Nephron (organoid): ENCODE measurements around the gene GAGE10.

ENCODE experiments used
- H3K27ac Mint-ChIP-seq, 3 experiments: 2 replicates each; pipeline ENCODE4 v1.8.0; 2020; ENCODE audit warnings: mixed read lengths in 3 of 3, mild to moderate bottlenecking in 2 of 3, moderate library complexity in 1 of 3
- H3K27me3 Mint-ChIP-seq: 2 replicates; pipeline ENCODE4 v1.8.0; 2021; ENCODE audit warnings: low read depth, mild to moderate bottlenecking, moderate library complexity, mixed read lengths
- H3K36me3 Mint-ChIP-seq: 2 replicates; pipeline ENCODE4 v1.8.0; 2020; ENCODE audit warnings: low read depth, mixed read lengths
- H3K4me1 Mint-ChIP-seq: 2 replicates; pipeline ENCODE4 v1.8.0; 2020; ENCODE audit warnings: mixed read lengths
- H3K4me3 Mint-ChIP-seq, 3 experiments: 2 replicates each; pipeline ENCODE4 v1.8.0; 2020; ENCODE audit warnings: mild to moderate bottlenecking in 3 of 3, mixed read lengths in 3 of 3, moderate library complexity in 2 of 3
- H3K9me3 Mint-ChIP-seq: 2 replicates; pipeline ENCODE4 v1.8.0; 2020; ENCODE audit warnings: mixed read lengths
- TF ChIP-seq, protein P1 (sequence below), 3 experiments: fragments of 200-600 bp; sonication (generic); IDR thresholded peaks; one replicate each; pipeline ENCODE4 v1.5.0; 2021; ENCODE audit warnings: antibody characterized with exemption in 3 of 3; ENCODE audit not compliant: unreplicated experiment in 3 of 3

GAGE10 gene

DNA sequence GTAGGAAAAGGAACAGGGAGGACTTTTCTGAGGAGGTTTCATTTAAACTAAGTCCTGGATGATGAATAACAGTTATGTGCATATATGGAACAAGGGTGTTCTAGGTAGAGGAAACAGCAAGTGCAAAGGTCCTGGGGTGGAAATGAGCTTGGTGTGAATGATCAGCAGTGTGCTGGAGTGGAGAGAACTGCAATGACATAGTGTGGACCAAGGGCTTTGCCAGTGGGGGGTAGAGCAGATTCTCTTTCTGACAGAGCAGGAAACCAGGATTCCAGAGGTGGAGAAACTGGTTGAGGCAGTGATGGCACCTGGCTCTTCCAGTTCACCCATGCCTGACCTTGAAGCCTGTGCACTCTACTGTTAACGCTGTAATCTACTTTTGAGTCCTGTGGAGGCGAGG is 32.1 kb upstream of the GAGE10 start:
- peak overlapping the region; percentile 67 to 79 (median 74) for H3K4me3 Mint-ChIP-seq
- TF ChIP-seq, protein P1, sequence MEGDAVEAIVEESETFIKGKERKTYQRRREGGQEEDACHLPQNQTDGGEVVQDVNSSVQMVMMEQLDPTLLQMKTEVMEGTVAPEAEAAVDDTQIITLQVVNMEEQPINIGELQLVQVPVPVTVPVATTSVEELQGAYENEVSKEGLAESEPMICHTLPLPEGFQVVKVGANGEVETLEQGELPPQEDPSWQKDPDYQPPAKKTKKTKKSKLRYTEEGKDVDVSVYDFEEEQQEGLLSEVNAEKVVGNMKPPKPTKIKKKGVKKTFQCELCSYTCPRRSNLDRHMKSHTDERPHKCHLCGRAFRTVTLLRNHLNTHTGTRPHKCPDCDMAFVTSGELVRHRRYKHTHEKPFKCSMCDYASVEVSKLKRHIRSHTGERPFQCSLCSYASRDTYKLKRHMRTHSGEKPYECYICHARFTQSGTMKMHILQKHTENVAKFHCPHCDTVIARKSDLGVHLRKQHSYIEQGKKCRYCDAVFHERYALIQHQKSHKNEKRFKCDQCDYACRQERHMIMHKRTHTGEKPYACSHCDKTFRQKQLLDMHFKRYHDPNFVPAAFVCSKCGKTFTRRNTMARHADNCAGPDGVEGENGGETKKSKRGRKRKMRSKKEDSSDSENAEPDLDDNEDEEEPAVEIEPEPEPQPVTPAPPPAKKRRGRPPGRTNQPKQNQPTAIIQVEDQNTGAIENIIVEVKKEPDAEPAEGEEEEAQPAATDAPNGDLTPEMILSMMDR (IDR thresholded peaks at IDR 0.05; ENCODE audit: unreplicated experiment in 3 of 3) = no peak
- peaks cover 14% of the 10 kb centered on the region for H3K36me3 Mint-ChIP-seq
- peaks cover 2% of the 10 kb centered on the region for H3K9me3 Mint-ChIP-seq
- H3K27me3 Mint-ChIP-seq = no peaks in the 10 kb centered on the region
- peak overlapping the region in 2 of 3 experiments; percentile 81 to 87 for H3K27ac Mint-ChIP-seq
- peaks cover 32% of the 10 kb centered on the region for H3K4me1 Mint-ChIP-seq

DNA sequence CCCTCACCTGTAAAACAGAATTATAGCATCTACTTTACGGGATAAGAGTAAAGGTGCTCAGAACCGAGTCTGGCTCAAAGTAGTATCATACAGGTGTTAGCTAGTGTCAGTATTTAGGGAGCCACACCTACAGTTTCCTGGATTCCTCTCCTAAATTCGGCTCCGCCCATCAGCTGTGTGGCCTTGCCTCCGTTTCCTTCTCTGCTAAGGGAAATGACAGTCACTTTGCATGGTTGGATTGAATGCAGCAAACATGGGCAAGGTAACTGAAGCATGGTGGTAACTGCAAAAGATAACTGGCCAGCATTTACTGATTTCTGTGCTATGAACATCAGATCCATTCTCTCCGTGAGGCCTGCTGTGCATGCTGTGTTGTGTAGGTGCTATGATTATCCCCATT is 31.0 kb upstream of the GAGE10 start:
- peaks cover 30% of the 10 kb centered on the region for H3K4me1 Mint-ChIP-seq
- peaks cover 14% of the 10 kb centered on the region for H3K36me3 Mint-ChIP-seq
- H3K27ac Mint-ChIP-seq = no peak overlapping the region
- H3K9me3 Mint-ChIP-seq = peaks cover 2% of the 10 kb centered on the region
- TF ChIP-seq, protein P1 (IDR thresholded peaks at IDR 0.05; ENCODE audit: unreplicated experiment in 3 of 3) = no peak
- no peaks in the 10 kb centered on the region for H3K27me3 Mint-ChIP-seq
- peak overlapping the region; percentile 40 to 74 (median 59) for H3K4me3 Mint-ChIP-seq

DNA sequence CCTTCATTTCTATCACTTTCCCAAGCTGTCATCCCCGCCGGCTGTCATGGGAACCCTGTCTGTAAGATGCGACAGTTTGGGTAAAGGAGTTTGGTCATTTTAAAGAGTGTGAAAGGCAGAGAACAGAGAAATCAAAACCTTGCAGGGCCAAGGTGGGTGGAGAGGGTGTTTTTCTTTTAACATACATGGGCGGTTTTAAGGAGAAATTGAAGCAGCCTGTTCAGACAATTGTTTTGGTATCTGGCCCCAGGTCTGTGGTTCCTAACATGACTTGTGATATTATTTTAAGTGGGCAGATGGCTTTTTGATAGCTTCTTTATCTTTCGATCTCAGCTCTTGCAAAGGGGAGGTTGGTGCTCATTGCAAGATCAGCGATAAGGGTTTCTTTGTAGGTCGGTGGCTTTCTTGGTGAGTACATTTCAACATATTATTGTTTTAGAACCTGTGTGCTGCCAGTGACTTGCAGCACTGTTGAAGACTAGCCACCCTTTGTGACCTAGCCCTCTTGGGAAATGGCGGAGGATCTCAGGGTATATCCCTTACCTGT is 30.2 kb upstream of the GAGE10 start:
- Mint-ChIP-seq H3K36me3 (peaks cover 11% of the 10 kb centered on the region), H3K4me1 (peaks cover 35% of the 10 kb centered on the region), H3K4me3 (peak overlapping the region; percentile 2 to 35 (median 28)), H3K27ac (no peak overlapping the region), H3K27me3 (no peaks in the 10 kb centered on the region), H3K9me3 (peaks cover 2% of the 10 kb centered on the region)
- TF ChIP-seq, protein P1 (IDR thresholded peaks at IDR 0.05; ENCODE audit: unreplicated experiment in 3 of 3) = no peak

DNA sequence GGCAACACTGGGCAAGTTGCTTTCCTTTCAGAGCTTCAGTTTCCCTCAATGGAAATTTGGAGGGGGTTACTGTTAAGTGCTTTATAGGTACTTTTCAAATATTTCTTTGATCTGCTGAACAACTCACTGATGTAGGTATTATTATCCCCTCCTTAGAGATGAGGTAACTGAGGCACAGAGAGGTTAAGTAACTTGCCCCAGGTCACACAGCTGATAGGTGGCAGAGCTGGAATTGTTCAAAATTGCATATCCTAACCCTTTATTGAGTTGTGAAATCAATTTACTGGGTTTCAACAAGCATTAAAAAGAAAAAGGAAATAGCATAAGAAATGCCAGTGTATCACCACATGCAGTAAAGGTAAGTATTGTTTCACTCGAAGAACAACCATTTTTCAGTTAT is 27.2 kb upstream of the GAGE10 start:
- peaks cover 25% of the 10 kb centered on the region for H3K4me1 Mint-ChIP-seq
- H3K27ac Mint-ChIP-seq = no peak overlapping the region
- peaks cover 8% of the 10 kb centered on the region for H3K9me3 Mint-ChIP-seq
- no peak overlapping the region for H3K4me3 Mint-ChIP-seq
- TF ChIP-seq, protein P1 (IDR thresholded peaks at IDR 0.05; ENCODE audit: unreplicated experiment in 3 of 3) = no peak
- no peaks in the 10 kb centered on the region for H3K27me3 Mint-ChIP-seq
- peaks cover 6% of the 10 kb centered on the region for H3K36me3 Mint-ChIP-seq

DNA sequence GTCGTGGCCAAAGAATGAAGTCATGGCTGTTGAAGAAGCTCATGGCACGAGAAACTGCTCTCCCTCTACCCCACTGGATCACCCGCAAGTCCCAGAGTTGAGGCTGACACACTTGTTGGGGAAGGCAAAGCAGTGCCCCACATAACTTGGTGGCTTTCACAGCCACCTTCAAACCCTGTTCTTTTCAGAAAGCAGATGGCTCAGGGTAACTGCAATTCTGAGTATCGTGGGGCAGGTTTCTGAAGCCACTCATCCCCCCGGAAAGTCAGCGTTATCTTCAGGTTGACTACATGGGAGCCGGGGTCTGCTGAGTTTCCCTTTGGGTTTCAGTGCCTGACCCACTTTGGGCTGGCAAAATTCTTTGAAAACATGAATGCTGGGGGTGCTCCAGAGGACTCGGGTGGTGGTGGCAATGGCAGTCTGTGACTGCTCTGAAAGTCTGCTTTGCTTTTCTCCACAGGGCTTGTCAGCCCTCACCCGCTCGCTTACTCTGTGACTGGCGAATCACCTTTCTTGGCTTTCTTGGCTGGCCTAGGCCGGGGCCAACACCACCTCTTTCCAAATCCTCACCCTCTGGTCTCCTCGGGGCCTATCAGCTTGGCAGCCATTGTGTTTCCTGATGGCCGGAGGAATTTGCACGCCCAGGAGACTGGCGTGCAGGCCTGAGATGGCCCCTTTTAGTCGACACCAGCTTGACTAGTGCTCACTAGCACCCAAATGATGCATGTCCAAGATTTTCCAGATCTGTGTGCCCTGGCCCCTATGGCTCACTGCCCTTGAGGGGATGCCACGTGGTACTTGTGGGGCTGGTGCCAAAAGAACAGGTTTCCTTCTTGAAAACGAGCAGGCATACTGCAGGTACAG is 26.5 kb upstream of the GAGE10 start:
- TF ChIP-seq, protein P1 (IDR thresholded peaks at IDR 0.05; ENCODE audit: unreplicated experiment in 3 of 3) = no peak
- H3K9me3 Mint-ChIP-seq = peaks cover 8% of the 10 kb centered on the region
- no peak overlapping the region for H3K27ac Mint-ChIP-seq
- H3K27me3 Mint-ChIP-seq = no peaks in the 10 kb centered on the region
- no peak overlapping the region for H3K4me3 Mint-ChIP-seq
- H3K4me1 Mint-ChIP-seq = peaks cover 22% of the 10 kb centered on the region
- H3K36me3 Mint-ChIP-seq = peaks cover 4% of the 10 kb centered on the region

DNA sequence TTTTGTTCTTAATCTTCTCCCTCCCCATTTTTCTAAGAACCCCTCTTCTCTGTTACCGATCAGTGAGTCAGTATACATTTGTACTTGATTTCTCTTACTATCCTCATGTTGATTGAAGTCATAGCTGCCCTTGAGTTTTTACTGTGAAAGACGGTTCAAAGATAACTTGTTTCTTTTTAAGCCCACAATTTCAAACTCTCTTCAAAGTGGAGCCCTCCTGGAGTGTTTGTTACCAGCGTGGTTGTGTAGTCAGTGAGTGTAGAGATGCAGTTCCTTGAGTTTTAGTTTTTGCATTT is 26.0 kb upstream of the GAGE10 start:
- H3K27ac Mint-ChIP-seq = no peak overlapping the region
- H3K4me1 Mint-ChIP-seq = peaks cover 28% of the 10 kb centered on the region
- H3K4me3 Mint-ChIP-seq = no peak overlapping the region
- TF ChIP-seq, protein P1 (IDR thresholded peaks at IDR 0.05; ENCODE audit: unreplicated experiment in 3 of 3) = no peak
- no peaks in the 10 kb centered on the region for H3K27me3 Mint-ChIP-seq
- H3K36me3 Mint-ChIP-seq = peaks cover 4% of the 10 kb centered on the region
- peaks cover 11% of the 10 kb centered on the region for H3K9me3 Mint-ChIP-seq
